Dedifferentiated amniotic fluid mesenchymal stem cell (primary cell): ENCODE data around the gene GABBR2.

Experiments
- DNase-seq: peaks from one replicate; pipeline ENCODE4 v3.0.0-alpha.2; 2016; ENCODE audit errors: extremely low spot score

GABBR2 gene

DNA sequence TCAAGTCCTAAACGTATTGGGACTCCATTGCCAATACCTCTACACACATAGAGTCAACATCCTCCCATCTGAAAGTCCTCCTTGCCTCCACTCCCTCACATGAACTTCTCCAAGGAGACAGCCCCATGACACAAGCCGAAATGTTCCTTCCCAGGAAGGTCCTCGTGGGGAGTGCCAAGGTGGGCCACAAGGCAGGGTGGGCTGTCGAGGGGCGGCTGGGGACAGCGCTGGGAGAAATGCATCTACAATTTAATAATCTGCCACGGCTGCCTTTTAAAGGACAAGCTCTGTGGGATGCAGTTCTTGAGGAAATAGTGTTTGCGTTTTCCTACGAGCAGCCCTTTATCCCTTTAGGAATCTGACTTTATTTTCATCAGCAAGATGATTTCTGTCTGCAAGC lies 138.7 kb downstream of the GABBR2 start:
- no peak for DNase-seq

DNA sequence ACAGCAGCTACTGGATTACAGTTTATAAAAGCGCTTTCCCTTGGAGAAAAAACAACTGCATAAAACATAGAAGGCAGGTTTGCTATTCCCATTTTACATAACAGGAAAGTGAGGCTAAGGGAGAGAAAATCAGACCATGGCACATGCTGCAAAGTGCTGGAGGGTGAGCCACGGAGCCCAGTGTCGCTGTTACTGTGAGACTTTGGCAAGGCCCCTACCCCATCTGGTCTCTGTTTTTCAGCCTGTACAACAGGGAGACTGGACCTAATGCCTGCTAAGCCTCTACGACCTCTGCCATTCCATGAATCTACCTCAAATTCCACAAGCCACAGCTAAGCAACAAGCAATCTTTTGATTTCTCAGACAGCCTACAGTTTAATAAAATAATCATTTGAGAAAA lies 139.2 kb downstream of the GABBR2 start:
- no peak for DNase-seq

DNA sequence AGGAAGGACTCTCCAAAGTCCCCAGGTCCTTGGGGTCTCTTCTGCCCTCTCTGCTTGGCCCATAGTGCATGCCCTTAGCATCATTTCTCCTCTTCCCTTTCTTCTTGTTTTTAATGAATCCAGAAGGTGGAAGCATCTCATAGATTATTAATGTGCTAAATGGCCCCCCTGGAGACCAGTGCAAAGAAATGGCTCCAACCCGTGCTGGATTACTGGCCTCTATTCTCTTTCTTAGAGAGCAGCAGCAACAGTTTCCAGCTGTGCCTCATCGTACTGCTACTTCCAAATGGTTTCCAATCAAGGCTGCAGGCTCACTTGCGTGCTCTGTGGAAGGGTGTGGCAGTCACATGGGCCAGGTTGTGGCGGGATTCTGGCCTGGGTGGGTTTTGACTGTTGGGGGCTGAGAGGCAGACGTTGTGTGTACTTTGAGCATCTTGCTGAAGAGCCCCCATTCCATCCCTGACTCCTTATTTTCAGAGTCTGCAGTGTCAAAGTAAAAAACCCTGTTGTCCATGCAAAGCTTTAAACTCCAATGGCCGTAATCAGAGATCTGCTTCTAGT lies 139.7 kb downstream of the GABBR2 start:
- DNase-seq, result no peak

DNA sequence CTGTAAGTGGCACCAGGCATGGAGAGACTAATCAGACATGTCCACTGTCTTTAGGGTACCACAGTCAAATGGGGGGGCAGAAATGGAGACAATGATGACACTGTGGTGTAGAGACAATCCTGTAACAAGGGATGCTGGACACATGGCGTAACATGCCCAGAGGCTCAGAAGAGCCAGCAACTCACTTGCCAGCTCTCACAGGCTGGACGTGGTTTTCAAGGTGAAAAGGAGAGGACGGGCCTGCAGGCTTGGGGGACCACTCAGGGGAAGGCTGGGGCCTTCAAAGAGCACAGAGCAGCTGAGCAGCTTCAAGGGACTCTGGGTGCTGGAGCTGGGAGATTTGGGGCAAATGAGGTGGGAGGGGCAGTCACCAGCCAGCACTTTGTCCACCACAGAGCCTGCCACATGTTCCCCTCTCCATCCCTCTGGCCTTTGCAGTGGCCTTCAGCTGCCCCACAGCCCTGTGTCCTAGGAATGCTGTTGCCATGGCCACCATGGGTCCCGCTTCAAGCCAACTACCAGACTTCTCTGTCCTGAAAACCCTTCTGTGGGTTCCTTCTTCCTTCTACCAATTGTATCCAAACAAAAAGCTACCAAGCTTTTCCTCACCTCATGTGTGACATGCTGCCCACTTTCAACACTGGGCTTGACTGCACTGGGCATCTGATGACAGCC lies 140.4 kb downstream of the GABBR2 start:
- no peak for DNase-seq

DNA sequence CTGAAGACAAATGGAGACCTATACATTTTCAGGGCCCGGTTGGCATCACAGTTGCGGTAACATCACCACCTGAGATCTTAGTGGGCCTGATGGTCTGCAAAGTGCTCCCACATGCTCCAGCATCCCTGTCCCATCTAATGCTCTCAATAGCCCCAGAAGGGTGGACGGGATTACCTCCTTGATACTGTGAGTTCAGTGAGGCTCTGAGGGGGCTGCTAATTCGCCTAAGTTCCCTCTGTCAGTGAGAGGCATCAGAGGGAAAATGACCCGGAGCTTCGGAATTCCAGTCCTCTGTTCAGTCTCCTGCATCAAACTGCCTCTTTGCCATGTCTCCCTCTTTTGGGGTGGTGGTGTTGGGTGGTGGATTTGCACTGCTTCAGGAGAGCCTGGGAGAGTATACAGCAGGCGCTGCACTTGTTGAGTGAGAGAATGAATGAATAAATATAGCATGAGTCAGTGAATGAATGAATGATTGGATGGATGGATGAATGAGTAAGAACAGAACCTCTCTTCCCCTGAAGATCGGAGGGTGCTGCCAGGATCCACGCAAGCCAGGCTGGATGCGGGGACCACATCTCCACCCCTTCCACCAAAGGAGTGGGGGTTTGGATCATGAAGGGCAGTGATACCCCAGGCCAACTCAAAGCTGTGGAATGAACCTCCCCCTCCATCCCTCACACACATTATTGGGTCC lies 141.0 kb downstream of the GABBR2 start:
- no peak for DNase-seq

DNA sequence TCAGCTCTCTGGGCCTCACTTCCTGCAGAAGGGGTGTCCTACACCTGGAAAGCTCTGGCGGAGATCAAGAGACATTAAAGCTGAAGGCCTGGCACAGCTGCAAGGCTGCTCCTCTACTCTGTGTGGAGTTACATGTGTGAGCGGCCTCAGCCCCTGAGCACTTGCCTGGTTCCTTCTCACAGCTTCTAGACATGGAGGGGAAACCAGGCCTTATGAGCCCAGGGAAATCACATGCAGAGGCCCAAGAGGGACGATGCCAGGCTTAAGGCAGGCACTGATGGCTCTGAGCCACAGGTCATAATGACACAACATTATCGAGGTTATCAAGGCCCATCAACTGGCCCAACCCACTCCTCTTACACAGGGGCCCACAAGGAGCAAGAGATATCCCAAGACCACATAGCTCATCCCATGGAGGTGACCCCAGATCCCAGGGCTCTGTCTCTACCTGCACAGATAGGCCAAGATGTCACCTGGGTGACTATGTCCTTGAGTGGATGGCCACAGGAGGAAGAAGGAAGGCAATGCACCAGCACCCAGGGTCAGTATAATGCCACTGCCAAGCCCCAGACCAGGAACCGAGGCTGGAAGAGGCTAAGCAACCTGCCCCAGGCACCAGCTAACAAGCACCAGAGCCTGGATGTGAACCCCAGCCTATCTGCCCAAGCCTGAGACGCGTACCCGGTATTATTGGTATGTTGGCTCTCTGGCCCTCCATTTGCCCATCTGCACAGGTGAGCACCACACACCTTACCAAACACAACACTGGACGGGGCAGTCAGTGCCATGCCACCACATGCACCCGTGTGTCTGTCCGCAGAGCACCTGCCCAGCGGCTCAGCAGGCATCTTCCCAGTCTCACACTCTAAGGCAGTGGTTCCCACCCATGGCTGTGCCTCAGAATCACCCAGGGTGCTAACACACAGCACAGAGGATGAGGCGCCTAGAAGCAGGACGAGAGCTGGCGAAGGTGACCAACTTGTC lies 143.3 kb downstream of the GABBR2 start:
- no peak for DNase-seq

DNA sequence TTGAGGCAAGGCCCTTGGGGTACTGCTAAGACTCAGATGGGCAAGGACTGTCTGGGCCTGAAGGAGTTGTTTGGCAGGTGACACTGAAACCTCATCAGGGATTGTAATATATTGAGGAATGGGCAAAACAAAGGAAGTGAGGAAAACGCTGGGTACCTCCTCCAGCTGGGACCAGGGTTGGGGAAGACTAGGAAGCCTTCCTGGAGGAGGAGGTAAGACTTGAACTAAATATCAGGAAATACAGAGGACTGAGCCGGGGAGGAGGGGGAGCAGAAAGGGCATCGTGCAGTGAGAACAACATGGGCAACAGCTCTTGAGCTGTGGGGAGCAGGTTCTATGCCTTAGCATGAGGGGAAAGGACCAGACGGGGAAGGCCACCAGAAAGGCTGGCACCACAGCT lies 144.0 kb downstream of the GABBR2 start:
- DNase-seq, result no peak

DNA sequence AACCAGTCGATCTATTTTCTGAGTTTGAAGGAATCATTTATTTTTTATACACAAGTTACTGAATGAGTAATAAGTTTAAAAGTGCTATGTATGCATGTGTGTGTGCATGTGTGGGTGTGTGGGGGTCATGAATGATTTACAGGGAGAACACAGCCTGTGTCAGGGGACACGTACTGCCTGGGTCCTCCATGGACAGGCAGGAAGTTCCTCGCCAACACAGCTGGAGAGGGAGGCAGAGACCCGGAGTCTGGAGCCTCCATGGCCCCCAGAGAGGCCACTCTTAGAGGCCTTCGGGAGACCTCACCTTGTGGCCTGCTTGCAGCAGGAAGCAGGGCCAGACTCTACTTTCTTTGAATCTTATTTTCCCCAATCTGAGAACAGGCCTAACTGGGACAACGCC lies 144.7 kb downstream of the GABBR2 start:
- no peak for DNase-seq

DNA sequence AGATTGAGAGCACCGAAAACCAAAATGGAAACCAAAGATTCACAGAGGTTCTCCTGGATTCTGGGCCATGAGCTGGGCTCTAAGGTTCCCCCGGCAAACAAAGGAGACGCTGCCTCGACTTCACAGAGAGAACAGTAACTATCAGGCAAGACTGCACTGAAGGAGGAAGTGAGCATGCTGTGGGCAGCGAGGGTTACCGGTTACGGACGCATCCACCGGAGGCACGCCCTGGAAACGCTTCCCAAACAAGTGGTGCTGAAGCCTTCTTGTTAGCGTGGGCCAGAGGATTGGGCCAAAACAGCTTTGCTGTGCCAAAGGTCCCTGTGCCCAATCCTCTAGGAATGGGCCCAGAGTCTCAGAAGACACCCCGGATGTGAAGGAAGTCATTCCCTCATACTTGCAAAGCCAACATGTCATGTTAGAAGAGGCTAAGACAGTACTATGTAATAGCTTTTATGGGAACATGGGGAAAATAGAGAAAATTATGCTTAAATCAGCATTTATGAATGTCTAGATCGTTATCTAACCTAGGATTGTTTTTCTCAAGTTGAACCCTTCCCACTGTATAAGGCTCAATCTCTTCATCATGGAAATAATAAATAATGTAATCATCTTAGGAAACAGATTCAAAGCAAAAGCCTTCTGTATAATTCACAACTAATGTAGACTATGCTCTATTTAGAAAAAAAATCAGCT lies 145.4 kb downstream of the GABBR2 start:
- no peak for DNase-seq

DNA sequence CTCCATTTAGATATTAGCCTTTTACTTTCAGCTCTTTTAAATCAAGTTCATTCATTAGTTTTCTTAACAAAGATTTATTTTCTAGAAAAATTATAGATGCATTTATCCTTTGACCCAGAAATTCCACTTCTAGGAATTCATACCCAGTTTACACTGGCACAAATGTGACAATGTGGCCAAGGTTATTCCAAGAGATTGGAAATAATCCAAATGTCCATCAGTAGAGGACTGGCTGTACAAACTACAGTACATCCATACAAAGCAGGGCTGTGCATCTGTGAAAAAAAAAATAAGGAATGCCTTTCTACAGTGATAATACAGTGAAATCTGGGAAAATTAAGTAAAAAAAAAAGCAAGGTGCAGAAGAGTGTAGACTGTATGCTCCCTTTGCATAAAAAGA lies 149.2 kb downstream of the GABBR2 start:
- no peak for DNase-seq

DNA sequence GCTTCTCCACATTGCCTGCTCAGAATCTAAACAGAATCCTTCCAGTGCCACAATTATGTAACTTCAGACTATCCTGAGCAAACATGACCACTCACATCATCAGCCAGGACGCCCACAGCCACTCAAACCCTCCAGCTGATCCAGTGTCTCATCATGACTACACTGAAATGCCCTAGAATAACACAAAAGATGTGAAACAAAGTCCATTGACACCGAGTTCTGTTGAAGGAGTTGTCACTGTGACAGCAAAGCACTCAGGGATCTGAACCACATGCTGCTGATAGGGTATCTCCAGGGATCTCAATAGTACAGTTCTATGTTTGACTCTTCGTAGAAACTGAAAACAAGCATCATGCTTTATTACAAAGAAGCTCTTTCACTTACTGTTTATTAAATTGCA lies 150.2 kb downstream of the GABBR2 start:
- DNase-seq, result no peak

DNA sequence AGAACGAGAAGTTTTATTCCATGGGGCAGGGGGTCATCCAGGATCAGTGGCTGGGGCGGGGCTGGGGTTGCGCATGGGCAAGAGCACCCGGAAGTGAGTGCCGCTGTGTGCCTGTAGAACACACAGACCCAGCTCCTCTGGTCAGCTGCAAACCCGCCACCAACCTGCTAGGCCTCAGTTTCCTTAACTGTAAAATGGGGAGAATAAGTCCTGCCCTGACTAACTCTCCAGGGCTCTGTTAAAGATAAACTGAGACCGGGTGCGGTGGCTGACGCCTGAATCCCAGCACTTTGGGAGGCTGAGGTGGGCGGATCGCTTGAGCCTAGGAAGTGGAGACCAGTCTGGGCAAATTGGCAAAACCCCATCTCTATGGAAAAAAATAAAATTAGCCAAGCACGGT lies 152.2 kb downstream of the GABBR2 start:
- DNase-seq, result no peak

DNA sequence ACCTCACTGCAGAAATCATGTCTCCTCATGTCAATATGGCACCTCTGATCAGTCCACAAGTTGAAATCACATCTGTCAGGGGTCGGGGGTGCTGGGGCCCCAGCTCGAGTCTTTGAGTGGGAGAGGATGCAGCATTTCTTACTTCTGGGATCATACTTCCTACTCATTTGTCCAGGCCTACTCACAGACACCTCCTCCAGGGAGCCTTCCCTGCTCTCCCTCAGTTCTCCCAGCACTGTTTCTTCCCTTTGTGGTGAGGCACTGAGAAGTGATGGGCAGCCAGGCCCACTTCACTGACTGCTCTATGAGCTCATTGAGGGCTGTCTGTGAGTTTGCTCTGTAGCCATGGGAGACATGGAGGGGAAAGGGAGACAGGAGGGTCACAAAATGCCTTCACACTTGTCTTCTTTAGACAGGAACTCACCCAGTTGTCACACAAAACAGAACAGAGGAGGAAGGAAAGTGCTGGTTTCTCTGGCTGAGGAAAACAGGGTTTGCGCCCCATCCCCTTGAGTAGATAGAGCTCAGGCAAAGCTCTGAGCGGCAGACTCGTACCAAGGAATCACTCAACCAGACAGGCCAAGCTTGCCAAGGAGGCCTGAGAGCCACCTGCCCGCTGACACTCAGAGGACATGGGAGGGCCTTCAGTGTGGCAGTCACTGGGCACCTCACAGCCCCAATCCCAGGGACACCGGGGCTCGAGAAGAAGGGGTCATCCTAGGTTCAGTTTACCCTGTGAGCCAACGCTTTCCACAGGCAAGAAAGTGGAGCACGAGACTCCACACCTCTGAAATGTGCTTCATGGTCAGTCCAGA lies 152.9 kb downstream of the GABBR2 start:
- no peak for DNase-seq

DNA sequence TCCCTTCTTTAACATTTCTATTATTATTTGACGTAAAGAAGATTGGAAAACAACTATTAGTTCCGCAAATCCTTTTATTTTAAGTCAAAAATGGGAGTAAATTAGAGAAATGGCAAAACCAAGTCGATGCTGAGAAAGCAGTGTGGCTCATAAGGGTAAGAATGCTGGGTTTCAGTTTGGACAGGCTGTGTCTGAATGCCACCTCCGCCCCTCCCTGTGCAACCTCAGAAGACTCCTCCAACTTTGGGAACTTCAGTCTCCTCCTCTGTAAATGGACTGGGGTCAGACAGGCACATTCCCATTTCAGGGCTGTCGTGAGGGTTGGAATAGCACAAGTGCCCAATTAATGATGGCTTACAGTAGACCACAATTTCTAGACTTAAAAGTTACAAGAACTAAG lies 154.0 kb downstream of the GABBR2 start:
- no peak for DNase-seq

DNA sequence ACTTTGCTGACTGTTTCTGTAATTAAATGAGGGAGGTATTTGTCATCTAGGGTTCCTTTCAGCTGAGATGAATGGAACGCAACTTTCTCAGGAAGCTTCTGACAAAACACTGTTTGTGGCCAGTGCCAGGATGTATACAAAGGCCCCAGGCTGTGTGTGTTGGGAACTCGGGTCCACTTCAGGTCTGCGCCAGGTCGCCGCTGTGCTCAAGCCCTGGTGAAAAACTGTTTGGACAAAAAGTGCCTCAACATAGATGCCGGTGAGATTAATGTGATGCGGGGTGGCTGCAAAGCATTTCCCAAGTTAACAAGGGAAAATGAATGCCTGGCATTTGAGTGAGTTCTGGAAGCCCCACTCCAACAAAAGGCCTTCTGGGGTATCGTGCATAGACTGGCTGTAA lies 156.4 kb downstream of the GABBR2 start:
- DNase-seq, result no peak

DNA sequence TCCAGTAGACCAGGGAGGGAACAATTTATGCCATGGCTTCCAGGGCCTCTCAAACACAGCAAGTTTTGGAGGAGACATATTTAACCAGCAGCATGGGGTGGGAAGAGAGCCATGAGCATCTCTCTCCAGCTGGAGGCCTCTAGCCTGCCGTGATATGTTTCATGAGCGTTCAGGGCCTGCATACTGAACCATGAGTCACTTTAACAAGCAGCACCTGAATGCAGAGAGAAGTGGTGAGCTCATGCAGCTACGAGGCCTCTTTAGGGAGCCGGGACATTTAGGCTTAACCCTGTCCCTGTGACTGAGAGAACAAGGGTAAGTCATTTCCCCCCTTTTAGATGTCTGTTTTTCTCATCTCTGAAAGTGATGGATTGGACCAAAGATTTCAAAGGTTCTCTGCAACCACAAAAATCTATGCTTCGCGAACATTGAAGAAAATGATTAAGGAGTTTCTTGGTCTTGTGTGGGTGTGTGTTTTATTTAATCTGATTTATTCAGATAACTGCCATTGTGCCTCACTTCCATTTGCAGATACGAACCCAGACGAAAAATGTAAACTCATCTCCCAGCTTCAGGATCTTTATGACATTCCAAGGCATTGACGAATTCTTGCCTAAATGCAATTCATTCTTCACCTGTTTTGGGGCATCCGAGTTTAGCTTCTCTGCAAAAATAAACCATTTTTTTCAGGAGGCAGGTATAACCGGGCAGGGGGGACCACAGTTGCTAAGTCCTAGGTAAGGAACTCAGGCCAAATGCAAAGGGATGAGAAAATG lies 157.0 kb downstream of the GABBR2 start:
- DNase-seq, result no peak

DNA sequence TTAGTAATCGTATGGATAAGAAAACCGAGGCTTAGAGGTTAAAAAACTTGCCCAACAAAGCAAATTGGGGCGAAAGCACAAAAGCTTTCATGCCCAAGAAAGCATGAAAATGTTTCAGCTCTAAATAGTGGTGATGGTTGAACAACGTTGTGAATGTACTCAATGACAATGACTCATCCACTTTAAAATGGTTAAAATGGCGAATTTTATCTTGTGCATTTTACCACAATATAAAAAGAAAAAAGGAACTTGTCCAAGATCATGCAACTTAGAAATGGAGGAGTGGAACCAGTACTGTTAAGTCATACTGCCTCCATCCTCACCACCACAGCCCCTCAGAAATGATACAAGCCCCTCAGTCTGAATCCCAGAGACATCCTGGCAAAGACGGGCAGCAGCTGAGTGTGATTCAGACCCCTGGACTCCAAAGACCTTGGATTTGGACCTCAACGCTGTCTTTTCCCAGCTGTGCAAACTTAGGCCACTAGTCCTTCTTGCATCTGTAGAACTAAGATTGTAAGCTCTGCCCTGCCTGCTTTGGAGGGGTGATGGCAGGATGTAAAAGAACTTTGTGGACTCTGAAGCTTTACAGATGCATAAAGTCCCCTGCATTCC lies 158.4 kb downstream of the GABBR2 start:
- no peak for DNase-seq

DNA sequence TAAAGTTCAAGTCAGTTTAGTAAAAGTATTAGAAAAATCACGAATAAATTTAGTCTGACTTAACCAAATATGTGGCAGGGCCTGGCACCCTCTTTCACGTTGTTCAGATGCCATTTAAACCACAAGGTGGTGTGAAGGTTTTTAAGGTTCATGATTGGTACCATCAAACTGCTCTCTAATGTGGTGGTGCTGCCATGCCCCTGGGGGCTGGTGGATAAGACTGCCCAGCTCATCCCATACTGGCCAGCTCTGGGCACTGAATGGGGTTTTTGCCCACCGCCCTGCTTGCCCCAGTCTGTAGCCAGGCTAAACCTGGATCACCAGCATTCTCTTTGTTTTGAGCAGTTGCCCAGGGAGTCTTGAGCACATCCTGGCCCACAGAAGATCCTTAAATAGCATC lies 159.3 kb downstream of the GABBR2 start:
- DNase-seq, result no peak

DNA sequence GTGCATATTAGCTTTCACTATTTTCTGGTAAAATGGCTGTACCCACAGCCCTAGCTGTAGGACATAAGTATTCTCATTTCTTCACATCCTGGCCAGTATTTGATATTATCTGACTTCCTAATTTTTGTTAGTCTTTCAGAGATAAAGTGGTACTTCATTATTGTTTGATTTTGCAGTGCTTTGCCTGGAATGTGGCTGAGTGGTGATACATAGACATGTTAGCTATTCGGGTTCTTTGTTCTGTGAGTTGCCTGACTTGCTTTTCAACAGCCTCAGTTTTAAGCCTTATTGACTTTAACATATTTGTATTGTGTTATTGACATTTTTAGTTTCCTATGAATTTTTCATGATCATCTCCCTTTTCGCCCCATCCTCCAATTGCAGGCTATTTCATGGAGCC lies 161.1 kb downstream of the GABBR2 start:
- no peak for DNase-seq

DNA sequence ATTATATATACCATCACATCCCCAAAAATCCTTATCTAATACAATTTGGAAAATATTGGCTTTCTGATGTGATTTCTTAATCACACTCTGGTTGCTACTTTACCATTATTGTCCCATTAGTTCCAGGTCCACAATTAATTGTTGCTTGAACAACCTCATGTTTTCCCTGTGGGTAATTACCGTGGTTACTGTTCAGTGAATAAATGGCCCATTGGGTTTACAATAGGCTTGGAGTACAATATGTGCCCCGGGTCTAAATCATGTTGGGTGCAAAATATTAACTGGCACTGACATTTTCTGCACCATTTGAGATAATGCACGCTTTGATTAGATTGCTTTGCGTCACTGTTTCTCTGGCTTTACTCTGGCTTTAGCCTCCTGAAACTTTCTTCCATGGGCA lies 163.7 kb downstream of the GABBR2 start:
- no peak for DNase-seq
